CD4-positive, alpha-beta T cell treated with Interleukin-2 at 100 ng/mL for 4 hours (primary cell): ENCODE data around the gene EEIG2.
"Not testable (repeated sequence)": the region's sequence is repeated elsewhere in the genome, so short reads cannot be mapped to it uniquely, and the experiment has no call there.

Source experiments
- DNase-seq: peaks from one replicate; pipeline ENCODE4 v3.0.0-alpha.2; 2020; ENCODE audit warnings: low spot score

EEIG2 gene

DNA sequence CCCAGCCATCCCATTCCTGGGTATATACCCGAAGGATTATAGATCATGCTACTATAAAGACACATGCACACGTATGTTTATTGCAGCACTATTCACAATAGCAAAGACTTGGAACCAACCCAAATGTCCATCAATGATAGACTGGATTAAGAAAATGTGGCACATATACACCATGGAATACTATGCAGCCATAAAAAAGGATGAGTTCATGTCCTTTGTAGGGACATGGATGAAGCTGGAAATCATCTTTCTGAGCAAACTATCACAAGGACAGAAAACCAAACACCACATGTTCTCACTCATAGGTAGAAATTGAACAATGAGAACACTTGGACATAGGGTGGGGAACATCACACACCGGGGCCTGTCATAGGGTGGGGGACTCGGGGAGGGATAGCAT lies 12.4 kb upstream of the EEIG2 start:
- not testable (repeated sequence) for DNase-seq

DNA sequence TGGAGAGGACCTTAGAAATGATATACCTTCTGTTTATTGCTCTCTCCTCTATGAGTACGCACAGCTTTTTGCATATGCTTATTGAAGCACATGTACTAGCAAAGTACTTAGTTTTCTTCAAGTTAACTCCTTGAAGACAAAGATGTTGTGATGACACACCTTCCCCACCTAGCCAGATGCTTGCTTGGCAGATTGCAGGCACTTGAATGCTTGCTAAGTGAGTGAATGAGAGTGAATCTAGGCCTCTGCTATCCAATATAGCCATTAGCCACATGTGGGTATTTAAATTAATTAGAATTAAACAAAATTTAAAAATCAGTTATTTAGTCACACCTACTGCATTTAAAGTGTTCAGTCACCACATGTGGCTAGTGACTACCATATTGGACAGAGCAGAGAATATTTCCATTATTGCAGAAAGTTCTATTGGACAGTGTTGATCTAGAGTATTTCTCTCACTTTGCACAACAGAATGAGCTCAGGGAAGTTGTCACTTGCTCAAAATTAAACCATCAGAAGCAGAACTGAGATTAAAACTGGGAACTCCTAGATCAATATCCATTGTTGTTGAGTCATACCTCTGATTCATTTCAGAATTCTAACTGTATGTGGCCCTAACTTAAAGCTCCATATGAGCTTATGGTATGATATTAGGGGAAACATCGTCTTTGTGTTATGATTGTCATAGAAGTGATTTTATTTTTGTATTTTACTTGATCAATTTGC lies 8.6 kb upstream of the EEIG2 start:
- DNase-seq = no peak

DNA sequence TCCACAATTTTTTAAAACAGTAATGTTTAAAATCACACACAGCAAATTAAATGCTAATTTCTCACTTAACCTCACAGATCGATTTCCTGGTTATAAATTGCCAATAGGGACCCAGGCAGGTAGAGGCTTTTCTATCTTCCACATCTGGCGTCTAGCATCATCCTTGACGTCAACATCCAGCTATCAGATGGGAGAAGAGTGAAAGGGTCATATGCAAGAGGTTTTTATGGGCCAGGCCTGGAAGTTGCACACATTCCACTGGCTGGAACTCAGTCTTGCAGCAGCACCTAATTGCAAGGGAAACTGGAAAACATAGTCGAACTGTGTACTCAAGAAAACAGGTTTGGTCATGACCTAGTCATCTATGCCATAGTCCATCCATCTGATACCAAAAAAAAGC lies 6.0 kb upstream of the EEIG2 start:
- DNase-seq = no peak

DNA sequence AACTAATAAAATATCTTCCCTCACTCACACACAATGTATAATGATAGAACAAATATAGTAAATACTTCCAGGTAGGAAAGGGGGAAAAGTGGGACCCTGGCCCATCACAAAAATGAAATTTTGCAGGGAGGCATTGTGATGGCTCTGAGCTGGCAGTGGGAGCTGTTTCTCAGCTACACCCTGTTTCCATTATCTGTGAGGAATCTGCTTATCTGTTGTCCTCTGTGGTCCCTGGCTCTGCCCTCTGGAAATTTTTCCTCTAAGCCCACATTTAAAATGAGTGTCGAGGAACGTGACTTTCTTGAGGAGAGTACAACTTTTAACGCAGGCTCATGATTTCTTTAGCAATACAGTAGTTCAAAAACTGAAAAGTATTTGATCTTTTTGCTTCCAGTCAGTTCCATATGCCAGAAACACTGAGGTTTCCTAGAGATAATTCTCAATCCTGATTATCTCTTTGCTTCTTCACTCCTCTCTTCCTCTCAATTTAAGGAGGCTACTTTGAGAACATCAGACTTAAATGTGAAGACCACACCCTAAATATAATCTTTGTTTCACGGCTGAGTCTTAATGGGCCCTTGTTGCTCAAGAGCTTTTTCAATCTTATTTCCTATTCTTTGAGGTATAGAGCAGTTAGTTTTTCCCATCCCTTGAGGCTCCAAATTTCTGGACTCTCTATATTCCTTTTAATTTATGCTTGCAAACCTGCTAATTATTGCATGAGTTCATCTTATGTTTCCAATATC lies 5.0 kb upstream of the EEIG2 start:
- DNase-seq = no peak

DNA sequence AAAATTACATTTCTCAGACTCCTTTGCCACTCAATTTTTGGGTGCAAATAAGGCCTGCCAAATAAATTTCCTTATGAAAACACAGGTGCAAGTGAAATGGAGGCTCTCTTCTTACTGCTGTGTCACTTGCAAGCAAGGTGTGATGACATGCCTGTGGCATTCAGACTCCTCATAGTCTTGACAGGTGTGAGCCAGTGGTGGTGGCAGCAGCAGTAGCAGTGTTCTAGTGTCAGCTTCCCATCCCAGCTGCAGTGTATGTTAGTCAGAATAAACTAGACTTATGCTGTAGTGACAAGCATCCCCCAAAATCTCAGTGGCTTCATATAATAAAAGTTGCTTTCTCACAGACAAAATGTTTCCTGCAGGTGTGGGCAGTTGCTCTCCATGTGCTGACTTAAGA lies 3.8 kb upstream of the EEIG2 start:
- DNase-seq = no peak

DNA sequence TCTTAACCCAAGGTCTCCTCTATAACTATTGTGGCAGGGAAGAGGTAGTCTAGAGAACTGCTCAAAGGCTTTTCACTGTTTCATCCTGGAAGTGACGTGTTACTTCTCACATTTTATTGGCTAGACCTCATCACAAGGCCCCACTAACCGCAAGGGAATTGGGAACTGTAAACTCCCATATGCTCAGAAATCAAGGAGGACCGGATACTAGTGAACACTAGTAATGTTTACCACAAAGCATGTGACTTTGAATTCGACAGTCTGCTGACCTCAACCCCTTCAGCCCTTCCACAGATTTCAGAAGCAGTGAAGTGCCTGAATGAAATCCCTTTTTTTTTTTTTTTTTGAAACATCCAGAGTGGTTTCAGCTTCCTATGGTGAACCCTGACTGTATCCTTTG lies 3.4 kb upstream of the EEIG2 start:
- no peak for DNase-seq

DNA sequence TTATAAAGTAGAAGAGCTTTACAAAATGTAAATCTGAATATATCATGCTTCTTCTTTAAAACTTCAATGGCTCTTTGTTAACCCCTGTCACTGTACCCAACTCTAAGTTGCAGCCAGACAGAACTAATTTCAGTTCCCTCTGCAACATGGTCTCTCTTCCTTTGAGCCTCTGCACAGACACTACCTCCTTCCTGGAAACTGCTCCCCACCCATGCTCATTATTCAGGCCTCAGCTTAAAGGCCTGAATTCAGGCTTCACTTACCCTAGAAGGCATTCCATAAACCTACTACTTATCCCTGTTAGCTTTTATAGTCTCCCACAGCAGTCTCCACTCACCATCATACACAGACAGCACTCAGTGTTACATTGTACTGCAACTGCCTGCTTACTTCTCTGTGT lies 2.6 kb upstream of the EEIG2 start:
- DNase-seq = no peak

DNA sequence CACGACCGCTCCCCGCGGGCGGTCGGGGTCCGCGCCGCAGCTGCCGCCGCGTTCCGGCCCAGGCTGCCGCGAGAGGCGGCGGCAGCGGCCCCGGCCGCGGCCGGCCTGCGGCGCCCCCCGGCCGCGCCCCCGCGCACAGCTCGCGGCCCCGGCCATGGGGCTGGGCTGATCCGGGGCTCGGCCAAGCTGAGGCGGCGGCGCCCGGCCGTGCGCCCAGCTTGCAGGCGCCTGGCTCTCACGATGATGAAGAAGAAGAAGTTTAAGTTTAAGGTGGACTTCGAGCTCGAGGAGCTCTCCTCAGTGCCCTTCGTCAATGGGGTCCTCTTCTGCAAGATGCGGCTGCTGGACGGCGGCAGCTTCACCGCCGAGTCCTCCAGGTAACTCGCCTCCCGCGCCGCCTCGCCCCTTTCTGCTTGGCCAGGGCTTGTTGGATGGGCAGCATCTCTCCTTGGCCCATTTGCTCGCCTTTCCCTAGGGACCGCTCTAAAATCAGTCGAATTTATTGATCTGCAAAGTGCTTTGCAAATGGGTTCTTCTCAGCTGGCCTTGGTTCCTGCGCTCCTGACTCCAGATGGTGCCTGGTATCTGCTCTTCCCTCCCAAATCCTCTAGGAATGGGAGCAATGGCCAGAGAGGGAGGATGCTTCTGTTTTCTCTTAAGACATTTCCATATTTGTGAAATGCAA lies 431 bp downstream of the EEIG2 start:
- no peak for DNase-seq

DNA sequence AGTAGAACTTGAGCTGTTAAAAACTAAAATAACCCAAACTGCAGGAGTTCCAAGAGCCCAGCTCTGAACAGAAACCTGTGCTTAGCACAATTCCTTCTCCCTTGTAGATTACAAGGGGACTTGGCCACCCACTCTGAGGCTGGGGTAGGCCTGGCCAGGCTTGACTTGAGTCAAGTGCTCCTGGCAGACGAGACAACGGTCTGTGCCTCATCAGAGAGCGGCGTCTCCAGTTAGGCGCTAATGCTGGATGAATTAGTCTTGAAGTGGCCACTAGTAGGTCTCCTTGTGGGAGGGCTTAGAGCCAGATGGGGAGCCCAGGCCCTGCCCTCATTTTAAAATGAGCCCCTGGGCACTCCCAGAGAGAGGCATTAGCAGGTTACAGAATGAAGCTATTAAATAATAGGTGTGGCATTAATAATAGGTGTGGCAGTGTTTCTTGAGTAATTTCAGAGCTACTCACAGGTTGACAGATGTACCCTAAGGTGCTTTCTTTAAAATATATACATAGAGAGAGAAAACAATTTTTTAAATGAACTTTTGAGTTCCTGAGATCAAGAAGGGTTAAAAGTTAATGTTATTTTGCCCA lies 1.1 kb downstream of the EEIG2 start:
- DNase-seq = peak; percentile 74

DNA sequence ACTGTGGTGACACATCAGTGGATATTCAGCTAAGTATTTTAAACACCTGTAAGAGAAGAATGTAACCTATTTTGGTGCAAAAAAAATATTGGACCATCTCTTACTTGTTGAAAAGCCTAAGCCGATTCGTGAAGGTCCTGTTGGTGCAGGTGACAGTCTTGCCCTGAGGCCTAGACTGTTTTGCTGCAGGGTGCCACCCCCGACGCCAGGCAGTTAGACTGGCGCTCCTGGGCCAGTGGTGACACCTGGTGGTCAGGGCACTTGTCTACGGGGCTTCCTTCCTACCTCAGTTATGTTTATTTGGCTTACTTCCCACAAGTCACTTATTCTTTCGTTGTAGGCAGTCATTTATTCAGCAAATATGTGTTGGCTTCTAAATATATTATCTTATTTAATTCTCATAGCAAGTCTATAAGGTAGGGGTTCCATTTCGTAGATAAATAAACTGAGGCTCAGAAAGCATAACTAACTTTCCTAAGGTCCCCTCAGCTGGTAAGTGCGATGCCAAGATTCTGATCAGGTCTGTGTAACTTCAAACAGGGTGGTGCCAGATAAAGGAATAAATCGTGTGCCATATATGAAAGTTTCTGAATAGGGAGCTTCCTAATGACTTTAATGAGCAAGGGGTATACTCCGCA lies 1.9 kb downstream of the EEIG2 start:
- peak; percentile 86 for DNase-seq

DNA sequence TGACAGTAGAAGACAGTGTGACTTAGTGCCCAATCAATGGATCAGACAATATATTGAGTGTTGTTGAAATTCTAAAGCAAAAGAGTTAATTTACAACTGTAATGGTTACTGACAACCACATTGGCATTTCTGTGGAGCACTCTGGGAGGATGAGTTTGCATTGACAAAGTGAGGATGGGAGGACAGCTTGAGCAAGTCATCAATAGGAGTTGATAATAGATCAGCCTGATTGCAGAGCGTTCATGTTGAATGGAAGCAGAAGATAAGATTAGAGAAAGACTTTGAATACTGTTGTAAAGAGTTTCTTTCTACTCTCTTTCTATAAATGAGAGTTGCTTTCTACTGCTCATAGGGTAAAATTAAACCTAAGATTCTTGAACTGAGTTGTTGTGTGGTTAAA lies 3.9 kb downstream of the EEIG2 start:
- no peak for DNase-seq

DNA sequence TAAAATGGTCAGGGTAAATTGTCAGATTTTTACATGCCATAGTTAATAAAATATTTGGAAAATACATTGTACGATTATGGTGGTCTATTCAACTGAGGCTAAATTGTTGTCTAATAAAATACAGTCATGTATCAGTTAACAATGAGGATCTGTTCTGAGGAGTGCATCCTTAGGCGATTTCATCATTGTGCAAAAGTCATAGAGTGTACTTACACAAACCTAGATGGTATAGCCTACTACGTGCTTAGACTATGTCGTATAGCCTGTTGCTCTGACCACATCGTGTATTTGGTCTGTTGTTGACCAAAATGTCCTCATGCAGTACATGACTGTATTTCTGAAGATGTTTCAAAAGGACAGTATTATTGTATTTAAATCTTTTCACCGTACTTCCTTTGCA lies 5.2 kb downstream of the EEIG2 start:
- DNase-seq = no peak

DNA sequence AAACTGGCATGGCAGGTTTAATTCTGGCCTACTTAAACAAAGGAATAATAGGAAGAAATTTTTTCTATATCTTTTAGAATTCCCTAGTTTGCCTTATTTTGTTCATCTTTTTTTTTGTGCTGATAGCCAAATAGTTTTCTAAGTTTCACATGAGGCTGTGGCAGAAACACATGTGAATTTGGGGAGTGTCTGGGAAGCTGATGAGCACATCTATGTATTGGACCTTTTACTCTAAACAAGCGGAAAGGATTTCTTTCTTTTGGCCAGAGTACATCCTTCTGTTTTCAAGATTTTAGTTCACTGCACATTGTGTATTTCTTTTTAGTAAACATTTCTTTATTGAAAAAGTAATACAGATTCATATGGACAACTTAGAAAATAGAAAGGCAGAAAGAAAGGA lies 5.6 kb downstream of the EEIG2 start:
- DNase-seq = no peak

DNA sequence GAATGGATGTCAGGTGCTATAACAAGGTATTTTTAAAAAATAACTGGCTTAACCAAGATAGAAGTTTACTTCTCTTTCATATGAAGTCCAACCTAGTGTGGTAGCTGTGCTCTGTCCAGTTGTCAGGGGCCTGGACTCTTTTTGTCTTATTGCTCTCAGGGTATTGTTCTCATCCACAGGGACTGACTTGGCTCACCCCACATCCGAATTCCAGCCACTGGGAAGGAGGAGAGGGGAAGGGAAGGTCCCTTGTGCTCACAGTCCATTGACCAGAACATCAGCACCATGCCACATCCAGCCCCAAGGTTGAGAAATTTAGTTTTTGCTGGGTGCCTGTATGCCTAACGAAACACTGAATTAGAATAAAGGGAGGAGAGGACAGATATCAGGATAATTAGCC lies 8.7 kb downstream of the EEIG2 start:
- no peak for DNase-seq

DNA sequence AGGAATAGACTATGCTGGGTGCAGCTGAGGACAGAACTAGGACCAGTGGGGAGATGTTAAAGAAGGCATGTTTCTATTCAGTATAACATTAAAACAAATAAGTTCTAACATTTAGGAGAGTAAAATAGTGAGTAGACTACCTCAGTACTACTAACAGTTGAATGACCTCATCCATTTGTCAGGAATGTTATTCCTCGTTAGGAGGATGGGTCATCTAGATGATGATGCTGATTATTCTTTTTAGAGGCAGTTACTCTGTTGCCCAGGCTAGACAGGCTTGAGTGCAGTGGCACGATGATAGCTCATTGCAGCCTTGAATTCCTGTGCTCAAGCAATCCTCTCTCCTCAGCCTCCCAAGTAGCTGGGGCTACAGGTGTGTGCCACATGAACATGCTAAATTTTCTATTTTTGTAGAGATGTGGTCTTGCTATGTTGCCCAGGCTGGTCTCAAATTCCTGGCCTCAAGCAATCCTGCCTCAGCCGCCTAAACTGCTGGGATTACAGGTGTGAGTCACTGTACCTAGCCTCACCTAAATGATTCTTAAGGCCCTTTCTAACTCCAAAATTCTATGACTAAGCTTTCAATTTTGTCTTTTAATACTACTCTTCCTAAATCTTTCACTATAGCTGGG lies 9.3 kb downstream of the EEIG2 start:
- DNase-seq = no peak

DNA sequence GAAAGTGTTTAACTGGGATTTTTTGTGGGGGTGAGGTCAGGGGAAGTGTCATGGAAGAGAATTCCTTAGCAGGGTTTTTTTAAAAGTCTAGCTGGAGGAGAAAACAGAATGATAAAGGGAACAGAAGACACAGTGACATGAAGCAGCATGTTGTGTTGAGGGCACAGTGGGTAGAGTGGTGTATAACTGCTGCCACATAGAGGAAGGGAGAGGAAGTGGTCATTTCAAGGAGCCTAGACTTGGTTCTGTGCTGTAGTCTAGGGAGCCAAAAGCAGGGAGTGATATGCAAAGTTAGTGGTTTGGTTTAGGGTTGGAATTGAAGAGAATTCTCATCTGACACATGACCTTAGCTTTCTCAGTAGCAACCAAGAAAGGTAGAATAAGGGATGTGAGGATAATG lies 10.2 kb downstream of the EEIG2 start:
- peak; percentile 60 for DNase-seq

DNA sequence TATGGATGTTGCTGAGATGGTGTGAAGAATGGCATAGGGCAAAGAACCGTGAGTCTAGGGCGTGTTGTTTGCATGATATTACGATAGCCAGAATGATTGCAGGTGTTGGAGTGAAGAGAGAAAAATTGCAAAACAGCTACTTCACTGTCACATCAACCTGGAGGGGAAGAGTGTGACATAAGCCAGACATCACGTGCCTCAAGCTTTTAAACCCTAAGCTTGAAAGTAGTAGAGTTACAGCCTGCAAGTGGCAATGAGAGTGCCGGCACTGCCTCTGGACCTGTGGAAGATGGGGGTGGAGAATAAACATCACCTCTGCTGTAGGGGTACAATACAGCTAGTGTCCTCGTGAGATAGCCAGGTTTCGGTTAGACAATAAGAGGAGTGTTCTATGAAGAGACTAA lies 11.1 kb downstream of the EEIG2 start:
- DNase-seq = no peak

DNA sequence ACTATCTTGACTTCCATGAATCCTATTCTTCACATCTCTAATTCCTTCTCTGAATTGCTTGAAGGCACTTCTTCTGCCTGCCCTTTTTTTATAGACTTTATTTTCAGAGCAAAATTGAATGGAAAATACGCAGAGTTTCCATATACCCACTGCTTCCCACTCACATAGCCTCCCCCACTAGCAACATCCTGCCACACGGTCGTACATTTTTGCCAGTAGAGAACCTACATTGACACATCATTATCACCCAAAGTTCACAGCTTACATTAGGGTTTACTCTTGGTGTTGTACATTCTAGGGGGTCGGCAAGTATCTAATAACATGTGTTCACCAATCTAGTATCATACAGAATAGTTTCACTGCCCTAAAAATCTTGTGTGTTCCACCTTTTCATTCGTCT lies 12.3 kb downstream of the EEIG2 start:
- DNase-seq = no peak

DNA sequence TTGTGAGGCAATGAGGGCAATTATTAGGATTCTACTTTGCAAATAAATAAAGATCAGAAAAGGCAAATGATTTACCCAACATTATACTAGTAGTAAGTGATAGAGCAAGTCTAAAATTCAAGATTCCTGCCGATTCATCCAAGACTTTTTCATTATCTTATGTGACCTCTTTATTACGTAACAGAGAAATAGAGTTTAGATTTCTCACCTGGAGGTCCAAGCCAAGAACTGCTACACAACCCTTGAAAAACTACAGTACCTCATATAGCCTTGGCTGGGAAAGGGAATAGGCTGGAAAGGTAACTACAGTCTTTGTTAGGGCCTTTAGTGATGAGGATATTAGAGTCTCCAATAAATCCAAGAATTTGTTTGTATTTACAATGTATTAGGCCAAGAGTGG lies 13.3 kb downstream of the EEIG2 start:
- DNase-seq = no peak

DNA sequence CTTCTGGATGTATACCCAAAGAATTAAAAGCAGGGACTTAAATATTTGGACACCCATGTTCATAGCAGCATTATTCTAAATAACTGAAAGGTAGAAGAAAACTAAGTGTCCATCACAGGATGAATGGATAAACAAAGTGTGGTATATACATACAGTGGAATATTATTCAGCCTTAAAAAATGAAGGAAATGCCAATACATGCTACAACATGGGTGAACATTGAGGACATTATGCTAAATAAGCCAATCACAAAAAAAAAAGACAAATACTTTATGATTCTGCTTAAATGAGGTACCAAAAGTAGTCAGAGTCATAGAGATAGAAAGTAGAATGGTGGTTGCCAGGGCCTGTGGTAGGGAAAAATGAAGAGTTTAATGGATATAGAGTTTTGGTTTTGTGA lies 14.1 kb downstream of the EEIG2 start:
- no peak for DNase-seq

DNA sequence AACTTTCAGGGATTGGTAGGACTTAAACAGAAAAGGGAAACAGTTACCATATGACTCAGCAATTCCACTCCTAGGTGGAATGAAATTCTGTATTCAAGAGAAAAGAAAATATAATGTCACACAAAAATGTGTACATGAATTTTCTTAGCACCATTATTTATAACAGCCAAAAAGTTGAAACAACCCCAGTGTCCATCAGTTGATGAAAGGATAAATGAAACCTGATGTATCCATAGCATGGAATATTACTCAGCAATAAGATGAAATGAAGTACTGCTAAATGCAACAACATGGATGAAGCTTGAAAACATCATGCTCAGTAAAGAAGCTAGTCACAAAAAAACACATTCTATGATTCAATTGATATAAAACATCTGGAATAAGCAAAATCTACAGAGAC lies 15.5 kb downstream of the EEIG2 start:
- DNase-seq = no peak
